HepG2 (cell line): ENCODE measurements around the gene ZNF747. TPM values are rescaled to one million over a fixed set of nuclear protein-coding genes. Genes with fewer than 3 reads are reported as not detected.
A peak's percentile ranks its signal among the peaks of the same experiment; 100 is the strongest.

Experiments used
- BRF2 ChIP-seq: sonication (generic); formaldehyde crosslinking; IDR thresholded peaks from 2 replicates; pipeline ENCODE4 v1.8.1; 2022; ENCODE audit warnings: mild to moderate bottlenecking, missing genetic modification reagents
- CHD4 ChIP-seq: fragments of 200-600 bp; sonication (generic); IDR thresholded peaks from 2 replicates; pipeline ENCODE4 v1.7.0; 2017; ENCODE audit warnings: mild to moderate bottlenecking, low read length, borderline replicate concordance
- FOXK2 ChIP-seq: fragments of 450-650 bp; IDR thresholded peaks from 2 replicates; pipeline ENCODE4 v1.6.1; 2016
- JUND ChIP-seq: sonication (generic); formaldehyde crosslinking; IDR thresholded peaks from 2 replicates; pipeline ENCODE4 v1.8.0; 2022; ENCODE audit warnings: mild to moderate bottlenecking, missing genetic modification reagents
- MAZ ChIP-seq, 2 experiments: sonication (generic) in 1 of 2; formaldehyde crosslinking in 1 of 2; IDR thresholded peaks; 2 replicates each; pipeline versions ENCODE4 v1.5.0 to v1.6.1; 2012 to 2020; ENCODE audit warnings: low read depth in 2 of 2, mild to moderate bottlenecking in 2 of 2, borderline replicate concordance in 1 of 2, improper control_type of control experiment in 1 of 2, low read length in 1 of 2, missing genetic modification reagents in 1 of 2, moderate library complexity in 1 of 2
- SATB2 ChIP-seq: sonication (generic); formaldehyde crosslinking; IDR thresholded peaks from 2 replicates; pipeline ENCODE4 v1.5.0; 2020; ENCODE audit warnings: missing genetic modification reagents
- TAF15 ChIP-seq: fragments of 200-400 bp; formaldehyde crosslinking; IDR thresholded peaks from one replicate; pipeline ENCODE4 v1.6.1; 2018; ENCODE audit warnings: mild to moderate bottlenecking, low read depth, low read length; ENCODE audit not compliant: poor library complexity, severe bottlenecking
- ZBTB8A ChIP-seq: sonication (generic); formaldehyde crosslinking; IDR thresholded peaks from 2 replicates; pipeline ENCODE4 v1.4.0; 2020; ENCODE audit warnings: mild to moderate bottlenecking, low read depth, missing genetic modification reagents, borderline replicate concordance
- ZNF251 ChIP-seq: sonication (generic); formaldehyde crosslinking; IDR thresholded peaks from 2 replicates; pipeline ENCODE4 v1.9.0; 2021; ENCODE audit warnings: mild to moderate bottlenecking, missing genetic modification reagents
- ZNF414 ChIP-seq: sonication (generic); formaldehyde crosslinking; IDR thresholded peaks from 2 replicates; pipeline ENCODE4 v1.5.0; 2020; ENCODE audit warnings: missing genetic modification reagents
- ZNF770 ChIP-seq: sonication (generic); formaldehyde crosslinking; IDR thresholded peaks from 2 replicates; pipeline ENCODE4 v1.5.0; 2020; ENCODE audit warnings: mild to moderate bottlenecking, missing genetic modification reagents
- ZSCAN12 ChIP-seq: sonication (generic); formaldehyde crosslinking; IDR thresholded peaks from 2 replicates; pipeline ENCODE4 v1.9.0; 2021; ENCODE audit warnings: mild to moderate bottlenecking, missing genetic modification reagents
- polyA plus RNA-seq, 8 experiments: library from polyadenylated mRNA; depleted of rRNA in 3 of 8; stranded (reverse) in 7 of 8; unstranded in 1 of 8; fragments of >200 nt; fragmentation: Illumina TruSeq in 4 of 8; extraction: Trizol in 4 of 8; gene quantifications; 2 replicates each; pipeline versions ENCODE4 v1.2.1 to v1.2.3, GENCODE V29; 2011 to 2016; ENCODE audit warnings: low read depth in 4 of 8, missing spikeins in 1 of 8, mixed read lengths in 1 of 8; ENCODE audit not compliant: insufficient read depth in 1 of 8
- total RNA-seq, 5 experiments: library from RNA; depleted of rRNA; stranded (reverse); fragments of >200 nt; fragmentation: Illumina TruSeq; extraction: Trizol; gene quantifications; 2 replicates each; pipeline ENCODE4 v1.2.3, GENCODE V29; 2016; ENCODE audit warnings: low read depth in 1 of 5
- TF ChIP-seq, protein P1 (sequence below): sonication (generic); formaldehyde crosslinking; IDR thresholded peaks from 2 replicates; pipeline ENCODE4 v1.4.0; 2020; ENCODE audit warnings: missing genetic modification reagents
- TF ChIP-seq, protein P2 (sequence below): IDR thresholded peaks from 2 replicates; pipeline ENCODE4 v1.6.1; 2012; ENCODE audit warnings: low read length, improper control_type of control experiment

Gene ZNF747
- total and polyA plus RNA-seq, 2 of the 13 experiments (the other 11 are each of a cell fraction or from before 2014, with no cell fraction given), result 7.2 to 10.2 TPM

DNA sequence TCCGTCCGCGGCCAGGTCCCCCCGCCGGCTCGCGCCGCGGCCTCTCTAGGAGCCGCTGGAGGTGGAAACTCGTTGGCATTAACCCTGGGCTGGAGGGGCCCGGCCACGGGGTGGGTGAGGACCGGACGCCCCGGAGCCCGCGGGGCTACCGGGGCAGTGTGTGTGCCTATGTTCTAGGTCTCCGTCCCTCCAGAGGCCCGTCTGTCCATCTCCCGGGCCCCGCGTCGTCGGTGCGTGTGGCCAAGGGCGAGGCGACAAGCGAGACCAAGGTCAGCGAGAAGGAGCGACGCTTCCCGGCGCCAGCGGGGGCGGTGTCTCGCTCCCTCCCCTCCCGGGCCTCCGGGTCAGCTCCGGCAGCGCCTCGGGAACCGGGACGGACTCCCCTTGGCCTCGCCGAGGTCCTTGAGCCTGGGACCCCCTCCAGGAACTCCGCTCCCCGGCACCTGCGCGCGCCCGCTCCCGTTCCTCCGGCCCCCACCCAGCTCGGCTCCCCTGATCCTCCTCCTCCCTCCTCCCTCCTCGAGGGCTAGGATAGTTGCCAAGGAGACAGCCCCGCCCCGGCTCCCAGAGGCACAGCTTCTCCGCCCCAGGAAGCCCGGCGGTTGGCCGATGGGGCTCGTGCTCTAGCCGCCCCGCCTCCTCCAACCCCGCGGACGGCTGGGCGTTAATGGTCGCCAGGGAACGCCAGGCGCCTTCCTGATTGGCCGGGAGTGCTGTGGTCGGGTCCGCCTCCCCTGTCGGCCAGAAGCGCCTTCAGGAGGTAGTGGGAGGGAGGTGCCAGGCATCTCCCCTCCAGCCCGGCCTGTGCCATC, 7.6 kb downstream of the ZNF747 start (continued):
- TF ChIP-seq BRF2 (no peak; the same call in 1 of the 2 replicates), TAF15 (peak; percentile 61), ZNF414 (CRISPR knock-in tag) (peak; percentile 86; the same call in 1 of the 2 replicates), JUND (CRISPR knock-in tag) (no peak), FOXK2 (no peak), ZNF770 (CRISPR knock-in tag) (peak; percentile 76), SATB2 (CRISPR knock-in tag) (no peak), ZNF251 (CRISPR knock-in tag) (no peak), CHD4 (no peak), MAZ (IDR thresholded peaks at IDR 0.05; ENCODE audit: borderline replicate concordance, low read depth, low read length) (peak; percentile 82), MAZ (CRISPR knock-in tag; IDR thresholded peaks at IDR 0.05; ENCODE audit: low read depth) (peak; percentile 97), ZBTB8A (CRISPR knock-in tag) (0 out of 2 replicates have a peak, but pooled peaks have one; percentile 66), ZSCAN12 (CRISPR knock-in tag) (no peak; the same call in 1 of the 2 replicates)
- TF ChIP-seq, protein P1, sequence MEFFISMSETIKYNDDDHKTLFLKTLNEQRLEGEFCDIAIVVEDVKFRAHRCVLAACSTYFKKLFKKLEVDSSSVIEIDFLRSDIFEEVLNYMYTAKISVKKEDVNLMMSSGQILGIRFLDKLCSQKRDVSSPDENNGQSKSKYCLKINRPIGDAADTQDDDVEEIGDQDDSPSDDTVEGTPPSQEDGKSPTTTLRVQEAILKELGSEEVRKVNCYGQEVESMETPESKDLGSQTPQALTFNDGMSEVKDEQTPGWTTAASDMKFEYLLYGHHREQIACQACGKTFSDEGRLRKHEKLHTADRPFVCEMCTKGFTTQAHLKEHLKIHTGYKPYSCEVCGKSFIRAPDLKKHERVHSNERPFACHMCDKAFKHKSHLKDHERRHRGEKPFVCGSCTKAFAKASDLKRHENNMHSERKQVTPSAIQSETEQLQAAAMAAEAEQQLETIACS, result 0 out of 2 replicates have a peak, but pooled peaks have one; percentile 40
- TF ChIP-seq, protein P2, sequence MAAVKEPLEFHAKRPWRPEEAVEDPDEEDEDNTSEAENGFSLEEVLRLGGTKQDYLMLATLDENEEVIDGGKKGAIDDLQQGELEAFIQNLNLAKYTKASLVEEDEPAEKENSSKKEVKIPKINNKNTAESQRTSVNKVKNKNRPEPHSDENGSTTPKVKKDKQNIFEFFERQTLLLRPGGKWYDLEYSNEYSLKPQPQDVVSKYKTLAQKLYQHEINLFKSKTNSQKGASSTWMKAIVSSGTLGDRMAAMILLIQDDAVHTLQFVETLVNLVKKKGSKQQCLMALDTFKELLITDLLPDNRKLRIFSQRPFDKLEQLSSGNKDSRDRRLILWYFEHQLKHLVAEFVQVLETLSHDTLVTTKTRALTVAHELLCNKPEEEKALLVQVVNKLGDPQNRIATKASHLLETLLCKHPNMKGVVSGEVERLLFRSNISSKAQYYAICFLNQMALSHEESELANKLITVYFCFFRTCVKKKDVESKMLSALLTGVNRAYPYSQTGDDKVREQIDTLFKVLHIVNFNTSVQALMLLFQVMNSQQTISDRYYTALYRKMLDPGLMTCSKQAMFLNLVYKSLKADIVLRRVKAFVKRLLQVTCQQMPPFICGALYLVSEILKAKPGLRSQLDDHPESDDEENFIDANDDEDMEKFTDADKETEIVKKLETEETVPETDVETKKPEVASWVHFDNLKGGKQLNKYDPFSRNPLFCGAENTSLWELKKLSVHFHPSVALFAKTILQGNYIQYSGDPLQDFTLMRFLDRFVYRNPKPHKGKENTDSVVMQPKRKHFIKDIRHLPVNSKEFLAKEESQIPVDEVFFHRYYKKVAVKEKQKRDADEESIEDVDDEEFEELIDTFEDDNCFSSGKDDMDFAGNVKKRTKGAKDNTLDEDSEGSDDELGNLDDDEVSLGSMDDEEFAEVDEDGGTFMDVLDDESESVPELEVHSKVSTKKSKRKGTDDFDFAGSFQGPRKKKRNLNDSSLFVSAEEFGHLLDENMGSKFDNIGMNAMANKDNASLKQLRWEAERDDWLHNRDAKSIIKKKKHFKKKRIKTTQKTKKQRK, result no peak
